ENCODE data around the gene TGFB1.
A peak's percentile ranks its signal among the peaks of the same experiment; 100 is the strongest.
"Not testable (repeated sequence)": the region's sequence is repeated elsewhere in the genome, so short reads cannot be mapped to it uniquely, and the experiment has no call there.

TGFB1 gene

DNA sequence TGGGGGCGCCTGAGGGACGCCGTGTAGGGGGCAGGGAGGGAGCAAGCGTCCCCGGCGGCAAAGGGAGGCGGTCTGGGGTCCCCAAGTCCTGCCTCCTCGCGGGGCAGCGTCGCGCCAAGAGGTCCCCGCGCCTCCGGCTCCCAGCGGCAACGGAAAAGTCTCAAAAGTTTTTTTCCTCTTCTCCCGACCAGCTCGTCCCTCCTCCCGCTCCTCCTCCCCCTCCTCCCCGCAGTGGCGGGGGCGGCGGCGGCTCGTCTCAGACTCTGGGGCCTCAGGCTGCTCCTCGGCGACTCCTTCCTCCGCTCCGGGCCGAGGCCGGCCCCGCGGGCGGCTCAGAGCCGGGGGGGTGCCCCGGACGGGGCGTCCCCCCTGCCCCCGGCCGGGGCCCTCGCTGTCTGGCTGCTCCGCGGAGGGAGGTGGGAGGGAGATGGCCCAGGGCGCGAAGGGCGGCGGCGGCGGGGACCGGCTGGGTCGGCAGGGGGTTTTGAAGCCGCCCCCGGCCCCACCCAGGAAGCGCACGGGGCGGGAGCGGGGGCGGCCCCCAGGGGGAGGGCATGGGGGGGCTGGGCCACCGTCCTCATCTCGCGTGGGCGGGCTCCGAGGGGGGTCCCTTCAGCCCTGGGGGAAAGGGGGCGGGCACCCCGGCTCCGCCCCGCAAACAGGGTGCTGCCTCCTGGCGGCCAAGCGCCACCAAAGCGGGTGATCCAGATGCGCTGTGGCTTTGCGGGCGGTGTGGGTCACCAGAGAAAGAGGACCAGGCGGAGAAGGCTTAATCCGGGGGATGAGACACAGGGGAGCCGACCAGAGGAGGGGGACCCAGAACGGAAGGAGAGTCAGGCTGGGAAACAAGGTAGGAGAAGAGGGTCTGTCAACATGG lies at the start of gene TGFB1:
Gene TGFB1, minus strand, starts transcription at position 457 of the 877 bp plus-strand sequence. CDS start 878 bp downstream, outside the sequence.
- DNase-seq (ENCODE audit: low read depth) = peak; percentile 67

DNA sequence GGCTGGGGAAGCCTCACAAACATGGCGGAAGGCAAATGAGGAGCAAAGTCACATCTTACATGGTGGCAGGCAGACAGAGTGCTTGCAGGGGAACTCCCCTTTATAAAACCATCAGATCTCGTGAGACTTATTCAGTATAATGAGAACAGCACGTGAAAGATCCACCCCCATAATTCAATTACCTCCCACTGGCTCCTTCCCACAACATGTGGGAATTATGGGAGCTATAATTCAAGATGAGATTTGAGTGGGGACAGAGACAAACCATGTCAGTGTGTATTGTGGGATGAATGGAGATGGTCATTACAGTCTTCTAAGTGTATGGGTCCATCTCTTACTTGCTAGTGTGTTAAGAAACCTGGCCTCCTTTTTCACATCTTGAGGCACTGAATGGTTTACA lies 48.3 kb upstream of the TGFB1 start:
- no peak for DNase-seq (ENCODE audit: low read depth)

DNA sequence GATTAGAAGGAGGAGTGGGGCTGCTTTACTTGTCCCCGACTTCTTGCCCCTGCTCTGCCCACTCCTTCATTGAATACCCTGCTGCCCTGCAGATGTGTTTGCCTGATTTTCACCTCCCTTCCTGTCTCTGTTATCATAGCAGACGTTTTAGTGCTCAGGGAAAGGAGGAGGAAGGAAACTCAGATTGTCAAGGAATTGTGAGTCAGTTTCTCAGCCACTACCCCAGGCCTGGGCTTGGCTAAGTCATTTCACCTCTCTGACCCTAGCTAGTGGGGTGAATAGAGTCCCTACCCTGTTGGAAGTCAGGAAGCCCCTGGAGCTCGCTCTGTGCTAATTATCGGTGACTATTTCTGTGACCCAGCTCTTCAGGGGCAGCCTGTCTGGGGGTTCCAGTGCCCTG lies 47.8 kb upstream of the TGFB1 start:
- DNase-seq (ENCODE audit: low read depth) = no peak

DNA sequence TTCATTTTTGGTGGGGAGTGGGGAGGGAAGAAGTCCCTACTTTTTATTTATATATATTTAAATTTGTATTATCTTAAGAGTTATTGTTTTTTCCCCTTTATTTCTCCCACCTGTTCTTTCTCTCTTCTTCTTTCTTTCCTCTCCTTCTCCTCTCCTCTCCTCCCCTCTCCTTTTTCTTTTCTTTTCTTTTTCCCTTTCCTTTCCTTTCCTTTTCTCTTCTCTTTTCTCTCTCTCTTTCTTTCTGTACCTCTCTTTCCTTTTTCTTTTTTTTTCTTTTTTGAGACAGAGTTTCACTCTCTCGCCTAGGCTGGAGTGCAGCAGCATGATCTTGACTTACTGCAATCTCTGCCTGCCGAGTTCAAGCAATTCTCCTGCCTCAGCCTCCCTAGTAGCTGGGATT lies 45.8 kb upstream of the TGFB1 start:
- DNase-seq (ENCODE audit: low read depth) = no peak

DNA sequence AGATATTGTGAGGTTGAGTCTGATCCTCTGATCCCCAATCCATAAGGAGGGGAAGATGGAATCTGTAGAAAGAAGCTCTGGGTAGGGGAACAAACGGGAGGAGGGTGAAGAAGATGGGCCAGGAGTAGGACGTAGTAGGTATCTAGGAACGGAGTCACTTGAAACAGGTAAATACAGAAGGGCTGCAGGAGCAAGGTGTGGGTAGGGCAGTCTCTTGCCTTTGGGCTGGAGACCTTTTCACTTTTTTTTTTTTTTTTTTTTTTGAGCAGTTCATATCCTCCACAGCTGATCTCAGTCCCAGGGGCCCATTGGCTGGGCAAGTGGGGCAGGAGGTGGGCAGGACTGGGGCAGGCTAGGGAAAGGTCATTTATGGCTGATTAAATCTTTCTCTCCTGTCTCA lies 45.4 kb upstream of the TGFB1 start:
- DNase-seq (ENCODE audit: low read depth) = no peak

DNA sequence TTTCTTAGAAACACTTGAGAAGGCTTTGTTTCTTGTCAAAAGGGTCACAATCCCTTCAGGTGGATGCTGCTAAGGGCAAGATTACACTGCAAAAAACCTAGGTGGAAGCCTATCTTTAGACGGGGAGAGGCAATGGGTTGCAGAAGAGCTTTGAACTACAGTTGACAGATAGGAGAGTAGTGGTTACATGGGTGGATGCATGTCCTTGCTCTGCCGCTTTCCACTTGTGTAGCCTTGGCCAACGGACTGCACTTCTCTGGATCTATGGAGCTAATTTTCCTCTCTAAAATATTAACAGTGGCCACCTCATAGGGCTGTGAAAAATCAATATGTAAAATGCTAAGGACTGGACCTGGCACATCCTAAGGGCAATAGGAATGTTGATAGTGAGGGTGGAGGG lies 44.9 kb upstream of the TGFB1 start:
- DNase-seq (ENCODE audit: low read depth) = no peak

DNA sequence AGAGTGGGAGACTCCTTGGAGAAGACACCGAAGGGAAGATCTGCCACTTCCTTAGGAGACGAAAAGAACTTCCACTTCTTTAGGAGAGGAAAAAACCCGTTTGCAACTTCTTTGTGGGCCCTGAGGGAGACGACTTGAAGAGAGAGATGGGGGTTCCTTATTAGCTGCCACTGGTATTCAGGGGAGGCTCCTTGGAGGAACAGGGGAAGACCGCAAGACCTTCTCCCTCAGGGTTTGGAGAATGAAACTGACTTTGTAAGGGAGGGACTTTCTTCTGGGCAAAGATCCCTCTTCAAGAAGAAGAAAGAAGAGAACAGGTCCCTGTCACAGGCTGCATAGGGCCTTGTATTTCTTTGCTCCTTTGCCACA lies 44.3 kb upstream of the TGFB1 start:
- no peak for DNase-seq (ENCODE audit: low read depth)

DNA sequence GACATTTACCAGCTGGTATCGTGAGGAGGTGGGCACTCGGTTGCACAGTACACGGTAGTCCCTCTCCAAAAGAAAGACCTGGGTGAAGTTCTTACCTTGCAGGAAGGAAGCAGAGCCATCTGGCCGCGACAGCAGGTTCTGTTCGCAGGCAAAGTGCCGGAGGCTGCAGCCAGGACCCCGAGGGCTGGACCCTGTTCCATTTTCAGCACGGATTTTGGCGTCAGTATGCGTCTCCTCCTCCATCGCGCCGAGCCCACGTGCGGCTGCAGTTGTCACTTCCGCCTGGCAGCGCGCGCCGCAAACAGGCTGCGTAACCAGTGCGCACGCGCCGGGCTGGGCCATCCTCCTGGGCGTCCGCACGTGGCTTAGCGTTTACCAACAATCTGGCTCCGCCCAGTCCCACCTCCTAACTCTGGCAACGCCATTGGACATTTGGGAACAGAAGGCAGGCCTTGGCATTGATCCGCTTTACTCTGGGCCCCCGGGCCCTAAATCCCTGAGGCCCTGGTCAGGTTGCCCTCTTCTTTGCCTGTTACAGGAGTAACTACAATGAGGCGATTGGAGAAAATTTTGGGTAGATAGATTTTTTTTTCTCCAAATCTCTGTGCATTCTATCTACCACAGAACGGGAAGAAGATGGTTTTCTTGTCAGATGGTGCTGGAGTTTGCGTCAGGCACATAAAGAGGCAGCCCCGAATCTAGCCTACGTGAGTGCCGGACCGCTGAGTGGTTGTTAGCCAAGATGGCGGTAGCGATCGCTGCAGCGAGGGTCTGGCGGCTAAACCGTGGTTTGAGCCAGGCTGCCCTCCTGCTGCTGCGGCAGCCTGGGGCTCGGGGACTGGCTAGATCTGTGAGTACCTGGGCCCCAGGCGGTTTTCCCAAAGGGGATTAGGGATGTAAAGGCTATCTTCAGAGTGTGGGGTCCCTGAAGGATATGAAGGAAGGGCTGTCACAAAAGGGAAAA lies 43.6 kb upstream of the TGFB1 start, which contains the start of the genes BCKDHA and EXOSC5:
Gene BCKDHA, plus strand, starts transcription at position 733 of the 964 bp plus-strand sequence. Its CDS starts 10 bp downstream, at position 743.
Gene EXOSC5, minus strand, starts transcription at position 274 of the 964 bp plus-strand sequence. Its CDS starts 31 bp downstream, at position 243.
- DNase-seq (ENCODE audit: low read depth) = peak; percentile 100

DNA sequence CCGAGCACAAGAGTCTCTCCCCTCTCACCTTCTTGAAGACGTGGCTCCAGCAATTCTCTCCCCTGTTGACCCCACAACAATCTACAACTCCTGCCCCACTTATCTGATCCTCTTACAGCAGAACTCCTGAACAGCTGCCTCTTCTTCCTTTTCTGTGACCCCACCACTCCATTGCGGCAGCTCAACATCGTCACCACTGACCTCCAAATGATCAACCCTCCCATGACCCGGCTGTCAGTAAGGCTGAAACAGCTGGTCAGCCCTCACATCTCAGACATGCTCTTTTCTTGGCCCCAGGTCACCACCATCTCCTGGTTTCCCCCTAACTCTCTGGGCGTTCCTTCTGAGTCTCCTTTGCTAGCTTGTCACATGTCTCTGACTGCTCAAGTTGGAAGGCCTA lies 41.6 kb upstream of the TGFB1 start:
- DNase-seq (ENCODE audit: low read depth) = no peak

DNA sequence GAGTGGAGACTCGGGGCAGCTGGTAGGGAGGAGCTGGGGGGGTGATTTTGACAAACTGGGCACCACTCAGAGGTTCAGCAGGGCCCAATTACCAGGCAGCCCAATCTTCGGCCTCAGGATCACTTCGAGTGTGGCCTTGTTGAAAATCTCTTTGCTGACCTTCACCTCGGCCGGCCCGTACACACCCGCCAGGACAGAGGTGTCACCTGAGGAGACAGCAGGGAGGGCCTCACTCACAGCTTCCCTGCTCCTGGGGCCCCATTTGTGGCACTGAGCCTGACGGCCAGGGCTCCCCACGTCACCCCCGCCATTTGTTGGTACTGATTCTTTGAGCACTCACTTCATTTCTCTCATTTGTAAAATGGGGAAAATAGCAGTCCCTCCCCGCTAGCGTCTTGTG lies 39.1 kb upstream of the TGFB1 start:
- DNase-seq (ENCODE audit: low read depth) = no peak

DNA sequence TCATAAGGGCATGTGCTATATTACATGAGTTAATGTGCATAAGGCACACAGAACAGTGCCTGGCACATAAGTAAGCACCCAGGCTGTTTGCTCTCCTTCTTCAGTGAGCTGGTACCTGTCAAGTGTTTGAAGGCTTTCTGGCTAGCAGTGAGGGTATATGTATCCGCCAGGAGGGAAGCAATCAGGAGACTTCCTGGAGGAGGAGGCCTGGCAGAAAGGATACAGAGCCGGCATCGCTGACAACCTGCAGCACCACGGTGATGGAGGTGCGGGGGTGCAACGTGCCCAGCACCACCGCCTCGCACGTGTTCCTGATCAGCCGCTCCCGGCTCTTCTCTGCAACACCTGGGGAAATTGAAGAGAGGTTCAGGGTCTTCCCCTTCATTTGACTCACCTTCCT lies 37.9 kb upstream of the TGFB1 start:
- DNase-seq (ENCODE audit: low read depth) = no peak

DNA sequence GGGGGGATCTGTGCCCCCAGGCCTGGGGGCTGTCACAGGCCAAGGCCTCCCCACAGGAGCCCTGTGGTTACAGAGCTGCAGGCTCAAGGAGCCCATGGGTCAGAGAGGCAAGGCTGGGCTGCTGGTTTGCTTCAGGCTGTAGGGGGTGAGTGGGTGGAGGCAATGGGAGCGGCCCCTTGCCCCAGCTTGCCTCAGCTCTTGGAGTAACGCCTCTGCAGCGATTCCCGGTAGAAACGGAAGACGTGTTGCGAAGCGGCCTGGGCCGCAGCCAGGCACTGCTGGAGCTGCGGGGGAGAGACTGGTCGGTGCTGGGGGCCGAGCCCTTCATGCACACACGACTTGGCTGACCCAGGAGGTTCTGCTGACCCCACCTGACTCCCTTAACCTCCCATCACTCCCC lies 32.7 kb upstream of the TGFB1 start:
- DNase-seq (ENCODE audit: low read depth) = no peak

DNA sequence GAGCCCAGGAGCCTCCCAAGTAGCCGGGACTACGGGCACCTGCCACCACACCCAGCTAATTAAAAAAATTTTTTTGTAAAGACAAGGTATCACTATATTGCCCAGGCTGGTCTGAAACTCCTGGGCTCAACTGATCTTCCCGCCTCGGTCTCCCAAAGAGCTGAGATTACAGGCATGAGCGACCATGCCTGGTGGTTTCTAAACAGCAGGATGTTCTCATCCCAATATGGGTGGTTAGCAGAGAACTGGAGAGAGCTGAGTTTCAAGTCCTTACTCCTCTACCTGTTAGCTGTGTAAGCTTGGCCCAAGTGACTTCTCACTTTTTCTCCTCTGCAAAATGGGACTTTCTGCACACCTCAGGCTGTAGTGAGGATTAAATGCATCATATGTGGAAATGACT lies 30.6 kb upstream of the TGFB1 start:
- DNase-seq (ENCODE audit: low read depth) = no peak

DNA sequence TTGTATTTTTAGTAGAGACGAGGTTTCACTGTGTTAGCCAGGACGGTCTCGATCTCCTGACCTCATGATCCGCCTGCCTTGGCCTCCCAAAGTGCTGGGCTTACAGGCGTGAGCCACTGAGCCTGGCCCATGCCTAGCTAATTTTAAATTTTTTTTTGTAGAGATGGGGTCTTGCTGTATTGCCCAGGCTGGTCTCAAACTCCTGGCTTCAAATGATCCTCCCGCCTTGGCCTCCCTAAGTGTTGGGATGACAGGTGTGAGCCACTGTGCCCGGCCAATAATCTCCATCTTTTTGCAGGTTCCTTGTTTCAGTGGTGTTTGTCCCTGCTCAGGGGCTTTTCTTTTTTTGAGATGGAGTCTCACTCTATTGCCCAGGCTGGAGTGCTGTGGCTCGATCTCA lies 27.8 kb upstream of the TGFB1 start:
- not testable (repeated sequence) for DNase-seq (ENCODE audit: low read depth)

DNA sequence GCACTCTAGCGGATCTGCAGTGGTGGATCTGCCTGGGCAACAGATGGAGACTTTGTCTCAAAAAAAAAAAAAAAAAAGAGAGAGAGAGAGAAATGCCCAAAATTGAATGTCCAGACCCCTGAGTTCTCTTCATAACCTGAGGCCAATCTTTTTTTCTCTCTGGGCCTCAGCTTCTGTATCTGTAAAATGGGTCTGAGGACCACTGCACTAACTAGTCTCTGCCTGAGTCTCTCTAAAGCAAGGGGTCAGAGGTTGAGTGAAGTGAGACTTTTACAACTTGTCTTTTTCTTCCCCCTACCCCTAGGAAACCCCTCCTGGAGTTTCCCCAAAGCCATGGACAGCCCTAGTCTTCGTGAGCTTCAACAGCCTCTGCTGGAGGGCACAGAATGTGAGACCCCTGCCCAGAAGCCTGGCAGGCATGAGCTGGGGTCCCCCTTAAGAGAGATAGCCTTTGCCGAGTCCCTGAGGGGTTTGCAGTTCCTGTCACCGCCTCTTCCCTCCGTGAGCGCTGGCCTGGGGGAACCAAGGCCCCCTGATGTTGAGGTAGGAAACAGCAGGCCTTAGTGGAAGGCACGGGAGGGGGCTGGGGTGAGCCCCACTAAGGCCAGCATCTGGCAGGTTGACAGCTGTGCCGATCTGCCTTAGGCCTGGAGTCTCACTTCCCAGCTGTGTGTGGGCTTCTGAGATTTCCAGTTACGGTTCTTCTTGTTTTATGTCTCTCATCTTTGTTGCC lies 24.4 kb upstream of the TGFB1 start:
- DNase-seq (ENCODE audit: low read depth) = no peak

DNA sequence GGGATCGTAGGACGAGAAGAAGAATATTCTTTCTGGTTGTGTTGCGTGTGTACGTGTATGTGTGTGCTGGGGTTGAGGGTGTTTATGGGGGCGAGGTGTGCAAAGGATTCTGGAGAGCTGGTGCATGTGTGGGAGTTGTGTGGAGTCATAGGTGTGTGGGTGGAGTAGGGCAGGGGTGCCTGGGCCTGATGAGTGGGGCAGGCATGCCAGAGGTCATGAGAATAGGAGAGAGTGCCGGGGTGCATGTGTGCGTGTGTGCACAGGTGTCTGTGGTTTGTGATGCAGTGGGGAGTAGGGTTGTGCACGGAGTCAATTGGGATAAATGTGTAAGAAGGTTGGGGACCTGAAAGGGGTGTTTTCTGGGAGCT lies 23.3 kb upstream of the TGFB1 start:
- DNase-seq (ENCODE audit: low read depth) = no peak

DNA sequence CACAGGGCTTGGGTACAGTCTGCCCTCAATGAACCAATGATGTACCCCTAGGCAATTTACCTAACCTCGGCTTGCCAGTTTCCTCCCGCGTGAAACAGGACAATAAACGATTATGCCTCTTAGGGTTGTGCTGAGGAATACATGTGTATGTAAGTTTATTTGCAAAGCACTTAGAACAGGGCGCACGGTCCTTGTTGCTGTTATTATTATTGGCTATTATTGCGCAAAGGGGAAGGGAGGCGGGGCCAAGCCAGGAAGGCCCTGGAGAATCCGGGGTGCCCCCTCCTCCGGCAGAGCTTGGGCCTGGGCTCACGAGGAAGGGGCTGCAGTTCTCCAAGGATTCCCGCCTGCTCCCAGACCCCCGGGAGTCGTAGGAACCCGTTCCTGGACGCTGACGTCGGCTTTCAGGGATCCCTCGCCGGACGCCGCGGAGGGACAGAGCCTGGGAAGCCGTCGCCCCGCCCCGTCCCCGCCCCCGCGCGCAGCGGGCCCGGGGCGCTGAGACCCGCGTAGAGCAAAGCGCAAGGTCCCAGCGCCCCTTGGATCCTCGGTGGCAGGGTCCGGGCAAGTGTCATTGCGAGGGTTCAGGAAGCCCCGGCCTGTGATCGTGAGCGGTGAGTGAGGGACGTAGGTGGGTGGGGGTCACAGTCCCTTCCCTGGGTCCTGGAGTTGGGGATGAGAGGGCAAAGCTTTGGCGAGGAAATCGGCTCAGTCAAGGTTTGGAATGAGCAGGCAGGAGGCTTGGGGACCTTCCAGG lies 22.7 kb upstream of the TGFB1 start, which contains the start of gene TMEM91:
Gene TMEM91, plus strand, starts transcription at position 293 of the 757 bp plus-strand sequence. CDS start 1,777 bp downstream, outside the sequence.
- no peak for DNase-seq (ENCODE audit: low read depth)

DNA sequence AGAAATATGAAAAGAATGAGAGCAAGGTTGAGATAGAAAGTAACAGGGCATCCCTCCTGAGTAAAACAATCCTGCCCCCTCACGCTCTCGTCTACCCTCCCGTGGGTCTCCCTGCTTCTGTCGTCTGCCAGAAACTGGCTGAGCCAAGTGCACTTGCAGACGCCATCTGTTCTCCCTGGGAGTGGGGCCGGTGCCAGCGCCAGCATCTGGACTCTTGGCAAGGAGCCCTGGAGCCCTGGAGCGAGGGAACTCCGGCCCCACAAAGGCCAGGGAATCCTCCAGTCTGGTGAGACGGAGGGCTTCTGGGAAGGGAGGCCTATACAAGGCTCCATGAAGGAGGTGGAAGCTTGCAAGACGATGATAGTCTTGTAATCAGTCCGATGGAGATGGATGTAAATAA lies 20.3 kb upstream of the TGFB1 start:
- DNase-seq (ENCODE audit: low read depth) = peak; percentile 89

DNA sequence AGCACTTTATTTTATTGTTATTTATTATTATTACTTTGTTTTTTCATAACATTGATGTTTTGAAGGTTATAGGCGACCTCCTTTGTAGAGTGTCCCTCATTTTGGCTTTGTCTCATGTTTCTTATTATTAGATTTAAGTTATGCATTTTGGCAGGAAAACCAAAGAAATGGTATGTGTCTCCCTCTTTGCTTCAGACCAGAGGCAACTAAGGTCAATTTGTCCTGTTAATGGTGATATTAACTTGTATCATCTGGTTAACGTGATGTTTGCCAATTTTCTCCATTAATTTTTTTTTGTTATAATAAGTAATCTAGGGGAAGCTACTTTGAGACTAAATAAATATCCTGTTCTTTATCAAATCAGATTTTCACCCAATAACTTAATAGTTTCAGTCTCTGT lies 18.8 kb upstream of the TGFB1 start:
- no peak for DNase-seq (ENCODE audit: low read depth)

DNA sequence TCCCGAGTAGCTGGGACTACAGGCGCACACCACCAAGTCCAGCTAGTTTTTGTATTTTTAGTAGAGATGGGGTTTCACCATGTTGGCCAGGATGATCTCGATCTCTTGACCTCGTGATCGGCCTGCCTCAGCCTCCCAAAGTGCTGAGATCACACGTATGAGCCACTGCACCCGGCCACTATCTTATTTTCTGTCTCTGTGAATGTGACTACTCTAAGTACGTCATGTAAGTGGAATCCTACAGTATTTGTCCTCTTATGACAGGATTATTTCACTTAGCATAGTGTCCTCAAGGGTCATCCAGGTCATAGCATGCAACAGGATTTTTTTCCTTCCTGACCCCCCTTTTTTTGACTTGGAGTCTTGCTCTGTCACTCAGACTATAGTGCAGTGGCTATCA lies 17.8 kb upstream of the TGFB1 start:
- DNase-seq (ENCODE audit: low read depth) = no peak

DNA sequence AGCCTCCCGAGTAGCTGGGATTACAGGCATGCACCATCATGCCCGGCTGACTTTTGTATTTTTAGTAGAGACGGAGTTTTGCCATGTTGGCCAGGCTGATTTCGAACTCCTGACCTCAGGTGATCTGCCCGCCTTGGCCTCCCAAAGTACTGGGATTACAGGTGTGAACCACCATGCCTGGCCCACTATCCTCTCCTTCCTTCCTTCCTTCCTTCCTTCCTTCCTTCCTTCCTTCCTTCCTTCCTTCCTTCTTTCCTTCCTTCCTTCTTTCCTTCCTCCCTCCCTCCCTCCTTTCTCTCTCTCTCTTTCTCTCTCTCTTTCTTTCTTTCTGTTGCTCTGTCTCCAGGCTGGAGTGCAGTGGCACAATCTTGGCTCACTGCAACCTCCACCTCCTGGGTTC lies 17.4 kb upstream of the TGFB1 start:
- DNase-seq (ENCODE audit: low read depth) = not testable (repeated sequence)
